Right lobe of liver (tissue), 4 donors: Measurements from ENCODE around the gene MRPL20.

Experiments used
- CTCF ChIP-seq, 4 donors: fragments of 200-600 bp in 3 of 4; fragments of 450-650 bp in 1 of 4; IDR thresholded peaks; one replicate each; pipeline versions ENCODE4 v1.5.1 to v1.8.0; 2016 to 2022; ENCODE audit warnings: antibody characterized with exemption in 4 of 4, mild to moderate bottlenecking in 2 of 4
- POLR2A ChIP-seq: fragments of 450-650 bp; IDR thresholded peaks from one replicate; pipeline ENCODE4 v1.6.1; 2017; ENCODE audit warnings: antibody characterized with exemption, mild to moderate bottlenecking
- donor health status: DM: no; HTN: no; CAD: no.
- donor health status: DM: no; HTN: no; CAD: no.
- donor health status: DM: no; HTN: yes; CAD: no.

GRCh38 chr1:1421147-1421906 lies 14.2 kb upstream of the MRPL20 start, which contains the start of gene ANKRD65:
- no peak for TF ChIP-seq CTCF (IDR thresholded peaks at IDR 0.05)
- no peak for TF ChIP-seq POLR2A
